GM21528 (cell line): Measurements from ENCODE around the gene RFNG.

Experiments
- ATAC-seq: cut with Tn5 transposase; IDR thresholded peaks from one replicate; pipeline ENCODE4 v1.9.1; 2021; ENCODE audit warnings: mild to moderate bottlenecking, moderate library complexity; ENCODE audit not compliant: unreplicated experiment, low FRiP score

The RFNG gene

DNA sequence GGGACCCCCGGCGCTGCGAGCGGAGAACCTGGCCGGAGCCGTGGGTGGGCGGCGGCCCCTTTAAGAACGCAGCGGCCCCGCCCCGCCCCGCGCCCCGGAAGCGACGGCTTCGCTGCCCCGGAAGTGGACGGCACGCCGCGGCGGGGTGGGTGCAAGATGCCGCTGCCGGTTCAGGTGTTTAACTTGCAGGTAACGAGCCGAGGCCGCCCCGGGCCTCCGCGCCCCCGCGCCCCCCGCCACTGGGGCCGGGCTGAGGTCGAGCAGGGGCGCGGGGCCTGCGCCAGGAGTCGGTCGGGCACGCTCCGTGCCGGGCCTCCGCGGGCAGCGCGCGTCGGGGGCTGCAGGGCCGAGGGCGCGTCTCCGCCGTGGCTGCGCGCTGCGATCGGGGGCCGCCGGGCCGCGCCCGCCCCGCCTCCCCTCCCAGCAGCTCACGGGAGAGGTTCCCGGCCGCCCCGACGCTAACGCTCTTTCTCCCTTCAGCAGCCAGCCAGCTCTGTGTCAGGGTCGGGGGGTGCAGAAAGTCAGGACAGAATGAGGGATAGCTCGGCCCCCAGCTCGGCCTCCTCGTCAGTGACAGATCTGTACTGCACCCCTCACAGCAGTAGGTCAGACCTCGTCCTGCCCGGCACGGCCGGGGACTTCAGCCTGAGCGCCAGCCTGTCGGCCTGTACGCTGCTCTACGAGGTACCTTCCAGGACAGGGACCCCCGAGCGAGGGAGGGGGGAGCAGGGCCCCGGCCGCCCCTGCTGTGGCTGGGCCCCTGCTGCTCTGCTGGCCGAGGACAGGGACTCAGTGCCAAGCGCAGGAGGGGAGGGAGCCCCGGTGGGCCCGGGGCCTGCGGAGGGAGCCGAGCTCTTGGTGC, at the start of gene RFNG, which contains the start of gene GPS1:
Gene RFNG (minus strand): TSS at position 36 of the 862 bp plus-strand sequence. CDS start 45 bp downstream, outside the sequence.
Gene GPS1 (plus strand): TSS at position 123 of the 862 bp plus-strand sequence. CDS start 34 bp downstream, at position 157.
- ATAC-seq: peak; percentile 61

DNA sequence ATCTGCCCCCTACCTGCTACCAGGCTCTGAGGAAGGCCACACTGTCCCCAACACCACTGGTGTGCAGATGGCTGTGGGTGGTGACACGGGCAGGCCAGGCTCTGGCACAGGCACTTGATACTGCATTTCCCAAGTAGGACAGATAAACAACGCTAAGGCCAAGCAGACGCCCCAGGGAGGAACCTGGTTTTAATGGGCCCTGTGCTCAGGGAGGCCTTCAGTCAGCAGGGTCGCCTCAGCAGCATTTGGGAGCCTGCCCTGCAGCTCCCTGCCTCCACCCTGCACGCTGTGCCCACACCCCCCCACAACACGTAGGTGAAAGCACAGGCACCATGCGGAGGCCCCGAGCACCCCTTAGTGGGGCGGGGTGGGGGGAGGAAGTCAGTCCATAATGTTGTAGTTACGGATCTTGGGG, 49.7 kb upstream of the RFNG start:
- no peak for ATAC-seq

DNA sequence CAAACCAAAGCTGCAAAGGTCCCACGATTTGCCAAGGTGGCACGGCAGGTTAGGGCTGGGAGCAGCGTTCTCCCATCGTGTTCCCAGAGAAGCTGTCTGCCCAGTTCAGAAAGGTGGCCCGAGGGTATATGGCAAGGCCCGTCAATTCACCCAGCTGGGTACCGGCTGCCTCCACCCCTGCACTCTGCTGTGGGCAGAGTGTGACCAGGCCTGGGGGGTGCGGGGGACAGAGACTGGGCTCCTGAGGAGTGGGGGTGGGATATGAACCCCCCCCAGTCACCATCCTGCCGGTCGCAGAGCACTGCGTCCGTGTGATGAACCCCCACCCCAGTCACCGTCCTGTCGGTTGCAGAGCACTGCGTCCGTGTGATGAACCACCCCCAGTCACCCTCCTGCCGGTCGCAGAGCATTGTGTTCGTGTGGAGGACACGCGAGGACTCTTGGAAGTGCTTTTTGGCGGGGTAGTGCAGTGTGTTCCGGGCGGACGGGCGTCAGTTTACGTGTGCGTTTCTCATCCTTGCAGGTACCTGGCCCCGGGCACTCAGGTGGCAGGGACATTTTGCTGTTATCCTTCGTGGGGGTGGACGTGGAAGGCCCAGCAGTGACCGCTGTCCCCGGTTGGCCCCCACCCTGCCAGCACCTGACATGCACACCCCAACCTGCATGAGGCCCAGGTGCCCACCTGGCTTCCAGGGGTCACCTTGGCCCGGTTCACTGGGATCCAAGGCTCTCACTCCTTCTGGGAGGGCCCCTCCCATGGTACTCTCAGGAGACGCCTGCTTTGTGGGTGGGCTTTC, 49.1 kb upstream of the RFNG start:
- no peak for ATAC-seq

- peak; percentile 1 for ATAC-seq
Measured at GRCh38 chr17:82098939-82099763, 47.5 kb upstream of the RFNG start.

- ATAC-seq: peak; percentile 60
Measured at GRCh38 chr17:82098169-82098938, 46.7 kb upstream of the RFNG start, which contains the start of gene FASN. TSS of gene FASN (minus strand) at chr17:82098236. CDS start at chr17:82096445, 1,791 bp downstream.

DNA sequence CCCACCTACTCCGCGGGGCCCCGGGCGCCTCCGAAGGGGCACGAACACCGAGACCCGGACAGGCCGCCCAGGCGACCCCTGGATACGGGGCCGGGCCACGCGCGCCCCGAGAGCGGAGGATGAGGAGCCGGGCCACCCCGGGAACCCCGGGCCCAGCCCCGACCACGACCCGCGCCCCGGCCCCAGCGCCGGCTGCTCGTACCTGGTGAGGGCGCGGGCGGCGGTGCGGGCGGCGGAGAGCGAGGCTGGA, 46.2 kb upstream of the RFNG start:
- peak; percentile 14 for ATAC-seq

GRCh38 chr17:82097184-82097918, 45.7 kb upstream of the RFNG start:
- ATAC-seq: peak; percentile 3

DNA sequence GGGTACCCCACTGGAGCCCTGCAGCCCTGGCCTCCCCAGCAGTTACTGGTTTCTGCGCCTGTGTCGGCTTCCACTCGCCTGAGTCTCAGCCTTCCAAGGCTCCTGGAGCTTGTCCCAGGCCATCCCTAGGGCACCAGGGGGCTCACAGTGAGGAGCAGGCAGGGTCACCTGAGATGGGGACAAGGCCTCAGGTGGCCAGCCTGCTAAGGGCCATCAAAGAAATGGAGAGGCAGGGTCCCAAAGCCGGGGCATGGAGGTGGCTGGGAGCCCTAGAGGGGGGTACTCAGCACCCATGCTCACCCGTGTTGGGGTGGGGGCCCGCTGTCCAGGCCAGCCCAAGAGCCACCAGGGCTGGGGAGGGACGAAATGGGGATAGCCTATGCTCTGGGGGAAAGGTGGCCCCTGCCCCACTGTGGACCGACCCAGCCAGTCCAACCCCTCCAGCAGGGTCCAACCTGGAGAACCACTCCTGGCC, 45.1 kb upstream of the RFNG start:
- ATAC-seq: no peak

GRCh38 chr17:82095777-82096708, 44.4 kb upstream of the RFNG start:
- ATAC-seq: no peak

- no peak for ATAC-seq
Measured at GRCh38 chr17:82094931-82095776, 43.5 kb upstream of the RFNG start.

- no peak for ATAC-seq
Measured at GRCh38 chr17:82092995-82093751, 41.6 kb upstream of the RFNG start.

- ATAC-seq: no peak
Measured at GRCh38 chr17:82092628-82092994, 41.0 kb upstream of the RFNG start.

GRCh38 chr17:82092094-82092586, 40.5 kb upstream of the RFNG start:
- no peak for ATAC-seq

GRCh38 chr17:82091264-82092066, 39.9 kb upstream of the RFNG start:
- no peak for ATAC-seq

DNA sequence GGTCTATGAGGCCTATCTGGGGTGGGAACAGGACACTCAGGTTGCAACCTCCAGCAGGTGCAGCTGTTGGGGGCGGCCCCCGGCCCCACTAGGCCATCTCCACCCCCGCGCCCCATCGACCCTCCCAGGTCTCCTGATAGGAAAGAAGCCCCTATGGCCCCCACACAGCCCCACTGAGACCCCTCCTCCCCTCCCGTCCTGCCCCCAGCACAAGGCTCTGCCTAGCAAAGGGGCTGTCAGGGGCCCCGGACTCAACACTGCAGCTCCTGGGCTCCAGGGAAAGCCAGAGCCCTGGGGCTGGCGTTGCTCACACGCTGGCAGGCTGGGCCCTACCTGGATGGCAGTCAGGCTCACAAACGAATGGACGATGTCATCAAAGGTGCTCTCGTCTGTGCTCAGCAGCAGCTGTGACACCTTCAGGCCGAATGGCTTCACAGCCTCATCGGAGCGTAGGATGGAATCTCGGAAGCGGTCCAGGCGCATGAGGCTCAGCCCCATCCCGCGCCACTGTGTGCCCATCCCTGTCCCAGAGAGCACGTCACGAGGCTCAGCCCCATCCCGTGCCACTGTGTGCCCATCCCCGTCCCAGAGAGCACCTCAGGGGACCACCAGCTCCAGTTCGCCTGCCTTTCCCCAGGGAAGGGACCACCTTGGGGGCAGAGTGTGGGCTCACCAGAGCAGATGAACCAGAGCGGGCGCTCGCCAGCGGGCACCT, 39.1 kb upstream of the RFNG start:
- ATAC-seq: no peak
